Kidney glomerular epithelial cell (primary cell): ENCODE measurements around the gene TSHZ2.
"Not testable (repeated sequence)": the region's sequence is repeated elsewhere in the genome, so short reads cannot be mapped to it uniquely, and the experiment has no call there.

Experiments used
- DNase-seq: peaks from one replicate; lab custom pipeline; 2025; lab: John Stamatoyannopoulos, UW

Gene TSHZ2

DNA sequence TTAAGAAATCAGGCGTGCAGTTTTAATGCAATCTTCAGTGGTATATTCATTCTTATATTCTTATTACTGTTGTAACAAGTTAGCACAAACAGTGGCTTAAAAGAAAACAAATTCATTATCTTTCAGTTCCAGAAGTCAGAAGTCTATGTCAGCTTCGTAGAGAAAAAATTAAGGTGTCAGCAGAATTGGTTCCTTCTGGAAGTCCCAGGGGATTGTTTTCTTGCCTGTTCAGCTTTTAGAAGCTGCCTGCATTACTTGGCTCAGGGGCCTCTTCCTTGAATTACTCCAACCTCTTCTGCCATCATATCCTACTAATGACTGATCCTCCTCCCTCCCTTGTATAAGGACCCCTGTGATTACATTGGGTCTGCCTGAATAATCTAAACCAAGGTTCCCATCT lies 377.6 kb downstream of the TSHZ2 start:
- no peak for DNase-seq

DNA sequence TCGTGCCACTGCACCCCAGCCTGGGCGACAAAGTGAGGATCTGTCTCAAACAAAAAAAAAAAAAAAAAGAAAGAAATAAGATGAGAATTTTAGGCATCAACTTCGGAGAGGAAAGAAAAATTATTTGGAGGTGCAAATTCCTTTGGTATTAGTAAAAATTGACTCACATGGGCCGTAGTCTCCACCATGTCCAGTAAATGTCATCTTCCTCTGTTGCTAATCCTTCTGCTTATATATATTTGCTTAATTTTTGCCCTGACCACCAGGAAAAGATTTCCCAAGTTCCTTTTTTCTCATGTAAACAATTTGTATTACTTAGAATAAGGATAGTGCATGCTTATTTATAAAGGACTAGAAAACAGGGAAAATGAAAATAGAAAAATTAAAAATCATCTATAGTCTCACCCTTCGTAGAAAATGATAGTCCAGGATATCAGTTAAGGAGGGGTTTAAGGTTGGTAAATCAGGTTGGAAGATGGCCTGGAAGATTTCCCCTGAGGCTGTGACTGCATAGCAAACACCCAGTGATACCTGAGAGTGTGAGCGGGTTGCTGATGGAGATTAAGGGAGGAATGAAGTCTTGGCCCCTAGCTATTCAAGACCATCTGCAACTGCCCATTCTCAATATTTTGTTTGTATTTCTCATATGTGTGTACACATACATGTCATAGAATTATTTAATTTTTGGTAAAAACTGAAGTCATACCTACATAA lies 380.7 kb downstream of the TSHZ2 start:
- DNase-seq: no peak

DNA sequence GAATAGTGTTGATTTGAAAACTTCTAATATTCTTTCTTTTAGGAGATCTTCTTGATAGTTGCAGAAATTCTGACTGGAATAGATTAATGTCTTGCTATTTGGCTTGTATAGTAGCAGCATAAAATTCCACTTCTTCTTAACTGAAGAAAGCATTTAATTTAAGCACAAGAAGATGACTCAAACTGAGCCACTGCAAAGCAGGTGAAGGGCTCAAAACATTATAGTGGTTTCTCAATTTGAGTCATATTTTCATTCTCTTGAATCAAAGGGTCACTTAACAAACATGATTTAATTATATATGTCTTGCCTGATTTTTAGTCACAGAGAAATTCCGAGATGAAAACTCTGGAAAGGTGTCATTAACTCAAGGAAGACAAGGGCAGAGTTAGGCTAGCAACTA lies 382.2 kb downstream of the TSHZ2 start:
- DNase-seq: no peak

DNA sequence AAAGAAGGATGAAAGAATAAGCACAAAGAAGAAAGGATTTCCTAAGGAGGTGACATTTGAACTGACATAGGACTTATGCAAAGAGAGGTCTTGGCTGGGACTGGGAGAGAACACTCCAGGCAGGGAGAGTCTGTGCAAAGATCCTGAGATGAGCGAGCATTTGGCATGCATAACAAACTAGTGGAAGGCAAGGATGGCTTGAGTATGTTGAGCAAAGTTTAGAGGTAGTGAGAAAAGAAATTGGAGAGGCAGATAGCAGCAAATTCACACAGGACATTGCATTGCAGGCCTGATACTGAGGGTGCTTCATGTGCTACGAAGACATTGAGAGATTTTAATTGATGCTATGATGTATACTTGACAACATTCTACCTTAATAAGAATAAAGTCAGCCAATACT lies 383.6 kb downstream of the TSHZ2 start:
- DNase-seq: no peak

DNA sequence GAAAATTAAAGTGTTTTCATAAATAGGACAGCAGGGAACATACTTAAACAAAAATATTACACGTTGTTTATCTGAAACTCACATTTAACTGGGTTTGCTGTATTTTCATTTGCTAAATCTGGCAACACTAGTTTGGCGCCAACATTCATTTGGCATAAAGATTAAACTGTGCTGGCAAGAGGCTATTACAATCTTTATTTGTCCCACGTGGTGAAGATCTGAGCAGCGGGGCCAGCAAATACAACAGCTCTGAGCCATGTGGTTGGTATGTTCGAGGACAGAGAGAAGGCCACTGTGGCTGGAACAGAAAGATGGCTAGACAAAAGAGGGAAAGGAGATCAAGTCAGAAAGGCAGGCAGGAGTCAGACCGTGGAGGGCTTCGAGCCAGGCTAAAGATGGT lies 387.3 kb downstream of the TSHZ2 start:
- DNase-seq: no peak

DNA sequence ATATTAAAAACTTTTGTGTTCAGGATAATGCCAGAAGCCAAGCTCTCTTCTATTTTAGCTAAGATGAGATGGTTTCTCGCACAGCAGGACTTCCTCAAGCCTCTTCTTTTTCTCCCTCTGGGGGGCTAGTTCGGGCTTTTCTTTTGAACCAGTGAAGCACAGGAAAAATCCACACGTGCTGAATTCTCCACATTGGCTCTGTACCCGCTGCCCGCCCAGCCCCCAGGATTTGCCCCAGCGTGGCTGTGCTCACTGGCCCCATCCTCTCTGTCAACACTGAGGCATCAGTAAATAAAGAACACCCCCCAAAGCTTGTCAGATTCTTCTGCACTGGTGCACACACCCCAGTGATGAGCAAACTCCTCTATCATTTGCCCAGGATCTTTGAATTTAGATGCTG lies 388.7 kb downstream of the TSHZ2 start:
- DNase-seq: no peak

DNA sequence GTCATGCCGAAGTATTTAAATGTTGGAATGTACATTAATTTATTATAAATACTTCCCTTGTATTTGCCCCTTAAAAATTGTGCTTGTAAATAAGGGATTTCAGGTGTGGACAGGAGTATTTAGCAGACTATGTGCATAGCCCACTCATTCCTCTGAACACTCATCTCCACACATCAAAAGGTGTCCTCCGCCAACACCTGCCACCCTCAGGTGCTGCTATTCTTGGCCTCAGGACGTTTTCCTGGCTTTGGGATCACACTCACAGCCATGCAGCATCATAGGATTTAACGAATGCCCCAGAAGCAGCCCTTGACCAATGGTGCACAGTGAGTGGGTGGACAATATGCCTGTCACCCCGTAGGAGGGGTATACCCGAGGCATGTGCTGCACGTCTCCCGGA lies 390.6 kb downstream of the TSHZ2 start:
- DNase-seq: no peak

DNA sequence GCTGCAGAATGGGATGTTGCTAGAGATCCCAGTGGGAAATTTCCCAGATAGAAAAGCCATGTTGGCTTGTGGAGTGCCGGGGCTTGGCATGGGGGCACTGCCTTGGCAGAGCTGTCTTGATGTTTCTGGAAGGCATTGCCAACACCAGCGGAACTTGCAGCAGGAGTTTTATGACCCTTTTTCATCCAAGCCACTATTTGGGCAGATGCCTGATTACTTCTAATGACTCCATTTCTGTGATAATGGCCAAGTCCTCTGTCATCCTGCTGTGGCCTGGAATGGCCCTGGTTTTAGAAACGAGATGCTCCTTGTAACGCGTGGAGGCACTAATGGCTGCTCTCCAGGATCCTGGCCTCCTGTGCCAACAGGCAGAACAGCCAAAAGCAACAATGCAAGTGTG lies 392.5 kb downstream of the TSHZ2 start:
- no peak for DNase-seq

DNA sequence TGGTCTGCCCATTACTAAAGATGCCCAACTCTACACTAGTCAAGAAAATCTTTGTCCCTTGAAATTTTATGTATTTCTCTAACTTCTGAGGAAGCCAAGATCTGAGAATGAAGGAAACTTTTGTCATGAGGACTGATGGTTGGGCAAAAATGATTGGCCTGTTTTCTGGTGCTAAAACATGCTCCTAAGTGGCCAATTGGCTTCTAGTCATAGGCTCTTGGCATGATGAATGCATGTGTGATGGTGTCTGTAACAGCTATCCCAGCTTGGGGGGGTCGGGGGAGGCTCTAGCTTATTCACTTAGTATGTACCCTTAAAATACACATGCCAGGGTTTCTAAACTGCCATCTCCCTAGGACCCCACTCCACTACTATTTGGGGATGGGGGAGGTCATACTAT lies 392.9 kb downstream of the TSHZ2 start:
- no peak for DNase-seq

DNA sequence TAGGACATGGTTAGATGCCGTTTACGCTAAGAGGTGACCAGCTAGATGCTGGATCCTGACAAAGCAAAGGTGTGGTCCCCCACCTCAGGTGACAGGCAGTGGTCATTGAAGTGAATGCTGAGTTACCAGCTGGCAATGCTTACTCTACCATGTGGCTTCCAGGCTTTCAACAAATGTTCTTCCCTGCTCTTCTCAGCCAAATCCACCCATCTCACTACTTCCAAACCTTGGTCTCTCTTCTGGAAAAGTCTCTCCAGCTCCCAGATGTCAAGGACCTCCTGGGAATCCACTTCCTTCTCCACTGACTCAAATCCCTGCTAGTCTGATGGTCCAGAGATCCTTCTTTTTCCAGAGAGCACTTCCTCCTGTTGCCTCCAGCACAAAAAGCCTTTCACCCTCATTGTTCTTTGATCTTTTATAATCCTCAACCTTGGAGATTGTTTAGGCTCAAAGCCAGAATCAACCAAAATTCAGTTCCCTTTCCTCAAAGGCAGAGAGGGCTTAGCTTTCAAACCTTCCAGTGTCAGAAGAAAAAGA lies 393.4 kb downstream of the TSHZ2 start:
- no peak for DNase-seq

DNA sequence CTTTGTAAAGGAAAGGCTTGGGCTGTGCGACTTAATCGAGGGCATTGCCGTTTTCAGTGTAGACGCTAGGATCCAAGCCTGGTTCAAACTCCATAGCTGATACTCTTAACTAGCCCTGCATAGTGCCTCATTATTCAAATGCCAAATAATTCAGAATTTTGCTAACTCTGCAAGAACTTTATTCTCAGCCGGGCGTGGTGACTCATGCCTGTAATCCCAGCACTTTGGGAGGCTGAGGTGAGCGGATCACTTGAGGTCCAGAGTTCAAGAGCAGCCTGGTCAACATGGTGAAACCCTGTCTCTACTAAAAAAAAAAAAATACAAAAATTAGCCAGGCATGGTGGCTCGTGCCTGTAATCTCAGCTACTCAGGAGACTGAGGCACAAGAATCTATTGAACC lies 394.8 kb downstream of the TSHZ2 start:
- DNase-seq: not testable (repeated sequence)

DNA sequence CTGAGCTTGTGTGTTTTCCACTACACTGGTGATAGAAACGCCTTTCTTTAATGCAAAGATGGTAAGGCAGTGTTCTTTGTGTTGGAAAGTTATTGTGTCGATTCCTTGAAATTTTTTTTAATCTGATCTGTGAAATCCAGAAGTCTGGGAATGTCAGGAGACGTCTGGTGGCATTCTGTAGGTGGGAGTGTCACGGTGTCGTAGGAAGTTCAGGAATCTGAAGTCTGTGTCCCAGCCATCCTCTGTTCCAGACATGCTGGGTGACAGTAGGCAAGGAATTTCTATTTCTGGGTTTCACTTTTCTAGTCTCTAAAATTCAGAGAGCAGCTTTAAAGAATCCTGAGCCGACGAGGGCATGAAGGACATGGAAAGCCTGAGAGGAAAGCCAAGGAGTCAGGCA lies 397.7 kb downstream of the TSHZ2 start:
- DNase-seq: no peak

DNA sequence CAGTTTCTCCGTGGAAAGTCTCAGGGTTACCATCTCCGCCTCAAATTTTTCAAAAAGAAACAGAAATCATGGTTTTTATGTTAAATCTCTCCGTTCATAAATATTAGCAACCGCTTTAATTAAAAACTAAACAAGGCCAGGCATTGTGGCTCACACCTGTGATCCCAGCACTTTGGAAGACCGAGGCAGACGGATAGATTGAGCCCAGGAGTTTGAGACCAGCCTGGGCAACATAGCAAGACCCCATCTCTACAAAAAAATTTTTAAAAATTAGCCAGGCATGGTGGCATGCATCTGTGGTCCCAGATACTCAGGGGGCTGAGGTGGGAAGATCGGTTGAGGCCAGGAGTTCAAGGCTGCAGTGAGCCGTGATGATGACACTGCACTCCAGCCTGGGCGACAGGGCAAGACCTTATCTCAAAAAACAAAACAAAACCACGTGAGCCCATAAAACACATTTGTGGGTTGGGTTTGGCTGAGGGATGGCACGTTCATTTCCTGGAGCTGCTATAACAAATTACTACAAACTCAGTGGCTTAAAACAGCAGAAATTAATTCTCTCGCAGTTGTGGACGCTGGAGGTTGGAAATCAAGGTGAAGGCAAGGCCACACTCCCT lies 398.3 kb downstream of the TSHZ2 start:
- no peak for DNase-seq

DNA sequence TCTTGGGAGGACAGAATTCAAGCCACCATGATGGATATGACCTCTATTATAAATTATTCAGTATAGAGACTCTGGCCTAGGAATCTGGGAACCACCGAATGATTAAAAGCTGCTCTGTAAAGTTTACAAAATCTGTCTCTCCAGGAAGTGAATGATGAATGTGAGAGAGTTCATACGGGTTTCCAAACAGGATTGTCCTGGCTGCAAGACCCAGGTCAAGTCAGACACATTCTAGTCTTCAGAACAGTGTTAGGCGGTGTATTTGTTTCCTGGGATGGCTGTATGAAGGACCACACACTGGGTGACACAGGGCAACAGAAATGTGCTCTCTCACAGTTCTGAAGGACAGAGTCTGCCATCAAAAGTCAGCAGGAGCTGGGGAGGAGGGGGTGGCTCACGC lies 399.1 kb downstream of the TSHZ2 start:
- no peak for DNase-seq

DNA sequence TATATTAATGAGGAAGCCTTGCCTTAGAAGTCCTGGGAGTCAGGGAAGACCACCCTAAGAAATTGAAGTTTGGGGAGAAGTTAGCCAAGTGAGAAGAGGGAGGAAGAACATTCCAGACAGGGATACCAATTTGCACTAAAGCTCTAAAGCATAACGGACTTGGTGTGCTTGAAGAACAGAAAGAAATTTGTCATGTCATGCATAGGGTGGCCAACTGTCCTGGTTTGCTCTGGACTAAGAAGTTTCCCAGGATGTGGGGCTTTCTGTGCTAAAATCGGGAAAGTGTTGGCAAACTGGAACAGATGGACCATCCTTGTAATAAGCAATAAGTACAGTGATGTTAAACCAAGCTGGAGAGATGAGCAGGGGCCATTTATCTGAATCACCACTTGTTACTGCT lies 403.9 kb downstream of the TSHZ2 start:
- no peak for DNase-seq

DNA sequence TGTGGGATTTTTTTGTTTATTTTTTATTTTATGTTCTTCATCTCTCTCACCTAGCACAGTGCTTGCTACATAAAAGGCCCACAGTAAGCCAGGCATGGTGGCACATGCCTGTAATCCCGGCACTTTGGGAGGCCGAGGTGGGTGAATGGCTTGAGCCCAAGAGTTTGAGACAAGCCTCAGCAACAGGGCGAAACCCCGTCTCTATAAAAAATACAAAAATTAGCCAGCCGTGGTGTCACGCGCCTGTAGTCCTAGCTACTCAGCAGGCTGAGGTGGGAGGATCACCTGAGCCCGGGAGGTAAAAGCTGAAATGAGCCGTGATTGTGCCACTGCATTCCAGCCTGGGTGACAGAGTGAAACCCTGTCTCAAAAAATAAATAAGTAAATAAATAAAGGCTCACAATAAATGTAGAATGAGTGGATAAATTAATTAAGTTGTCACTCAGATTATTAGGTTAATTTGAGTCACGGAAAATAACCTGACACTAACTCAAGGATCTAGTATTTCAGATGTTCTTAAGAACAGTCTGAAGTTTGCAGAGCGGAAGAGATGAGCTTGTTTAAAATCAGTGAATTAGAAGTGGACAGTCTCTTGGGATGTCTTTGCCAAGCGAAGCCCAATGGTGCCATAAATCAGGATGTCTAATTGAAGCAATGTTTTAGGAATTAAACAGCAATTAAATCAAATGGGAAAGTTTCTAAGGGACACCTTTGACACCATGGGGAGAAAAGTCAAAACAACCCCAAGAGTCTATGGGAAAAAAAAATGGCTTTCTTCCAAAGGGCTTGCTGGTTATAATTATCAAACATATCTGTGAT lies 407.1 kb downstream of the TSHZ2 start:
- DNase-seq: no peak

DNA sequence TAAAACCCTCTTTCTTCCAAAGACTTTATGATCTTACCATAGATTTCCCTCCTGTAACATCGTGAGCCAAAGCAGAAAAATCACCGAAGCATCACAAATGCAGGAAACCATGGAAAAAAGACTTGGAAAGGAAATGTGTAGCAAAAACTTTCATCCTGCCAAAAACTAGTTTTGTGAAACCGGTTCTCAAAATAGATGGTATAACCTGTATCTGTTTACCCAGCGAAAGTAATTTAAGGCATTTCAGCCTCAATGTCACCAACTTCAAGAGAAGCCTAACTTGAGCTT lies 407.6 kb downstream of the TSHZ2 start:
- DNase-seq: no peak

DNA sequence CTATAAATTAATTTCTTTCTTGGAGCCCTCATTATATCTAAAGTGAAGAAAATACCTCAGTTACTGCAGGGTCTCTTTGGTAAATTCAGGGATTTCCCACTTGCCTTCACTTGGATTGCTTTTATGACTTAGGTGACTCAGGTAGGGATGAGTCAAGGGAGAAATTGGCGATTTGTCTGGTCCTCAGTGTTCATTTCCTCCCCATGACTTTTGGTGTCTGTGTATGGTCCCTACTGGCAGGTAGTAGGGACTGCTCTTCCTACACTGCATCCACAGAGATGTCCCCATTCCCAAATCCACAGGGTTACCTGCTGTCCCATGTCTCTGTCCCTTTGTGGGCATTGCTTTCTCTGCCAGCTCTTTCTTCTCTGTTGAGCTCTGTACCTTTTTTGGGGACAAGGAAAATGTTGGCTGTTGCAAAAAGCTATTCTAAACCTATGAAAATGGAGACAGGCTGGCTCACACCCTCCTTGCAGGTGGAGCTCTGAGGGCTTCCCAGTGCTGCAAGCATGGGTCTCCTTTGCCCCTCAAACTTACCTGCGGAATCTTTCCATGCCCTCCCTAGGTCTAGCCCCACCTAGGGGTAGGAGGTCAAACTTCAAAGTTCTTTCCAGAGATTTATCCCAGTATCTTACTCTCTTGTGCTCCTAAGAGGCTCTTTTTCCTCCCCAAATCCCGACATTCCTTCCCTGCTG lies 409.6 kb downstream of the TSHZ2 start:
- no peak for DNase-seq

DNA sequence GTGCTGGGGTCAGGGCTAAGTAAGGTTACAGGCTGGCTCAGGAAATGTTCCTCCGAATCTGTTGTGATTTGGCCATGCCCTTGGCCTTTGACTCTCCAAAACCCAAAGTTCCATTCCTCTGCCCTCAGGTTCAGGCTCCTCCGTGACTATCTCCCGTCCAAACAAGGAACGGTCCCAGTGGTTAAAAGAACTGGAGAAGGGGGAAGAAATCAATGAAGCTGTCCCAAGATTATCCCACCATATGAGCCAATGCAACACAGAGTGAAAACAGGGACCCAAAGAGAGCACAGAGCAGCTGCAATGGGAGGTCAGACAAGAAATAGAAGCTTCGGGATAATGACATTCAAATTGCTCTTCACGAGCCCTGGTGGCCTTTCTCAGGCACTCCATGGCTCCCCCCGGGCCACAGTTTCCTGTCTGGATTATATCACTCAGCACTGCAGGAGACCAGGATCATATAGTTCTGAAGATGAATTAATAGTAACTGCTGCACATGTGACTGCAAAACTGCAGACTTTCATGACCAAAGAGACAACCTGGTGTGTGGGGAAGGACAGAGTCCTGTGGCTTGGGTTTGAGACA lies 410.2 kb downstream of the TSHZ2 start:
- no peak for DNase-seq

DNA sequence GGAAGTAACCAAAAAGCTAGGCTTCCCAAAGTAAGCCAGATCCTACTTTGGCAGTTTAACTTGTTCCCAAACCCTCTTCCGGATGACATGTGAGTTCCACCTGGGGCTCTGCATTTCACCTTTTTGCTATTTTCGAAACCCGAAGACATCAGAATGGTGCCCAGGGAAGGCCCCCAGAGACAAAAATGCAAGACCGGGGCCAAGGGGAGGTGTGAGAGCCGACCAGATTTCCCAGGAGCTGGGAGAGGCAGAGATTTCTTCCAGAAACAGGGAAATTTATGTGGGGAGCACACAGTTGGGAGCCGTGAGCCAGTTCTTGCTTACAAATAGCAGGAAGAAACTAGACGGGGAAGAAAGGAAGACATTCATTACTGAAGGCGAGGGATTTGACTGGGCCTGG lies 411.8 kb downstream of the TSHZ2 start:
- no peak for DNase-seq

DNA sequence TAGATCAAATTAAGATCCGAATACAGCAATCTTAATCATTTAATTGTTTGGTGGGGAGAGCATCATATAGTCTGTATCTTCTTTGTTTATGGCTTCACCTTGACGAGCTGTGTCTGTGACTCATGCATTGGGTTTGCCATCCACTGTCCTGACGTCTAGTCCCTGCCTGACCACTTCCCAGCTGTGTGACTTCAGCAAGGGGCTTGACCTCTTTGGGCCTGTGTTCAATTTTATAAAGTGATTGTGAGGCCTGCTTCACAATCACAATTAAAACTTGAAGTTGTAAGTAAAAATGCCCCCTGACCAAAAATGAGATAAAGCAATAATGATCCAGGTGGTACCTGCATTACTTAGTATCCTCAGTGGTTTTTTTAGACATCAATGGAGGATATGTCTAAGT lies 412.2 kb downstream of the TSHZ2 start:
- DNase-seq: no peak
